NCI-H187 treated with DMSO at 0.1 percent for 48 hours (cell line): ENCODE data around the gene PCNX4.
A peak's percentile ranks its signal among the peaks of the same experiment; 100 is the strongest.

Experiments
- DNase-seq: peaks from one replicate; lab custom pipeline; 2025; lab: John Stamatoyannopoulos, UW

PCNX4 gene

GRCh38 chr14:60206249-60206670, 114.5 kb downstream of the PCNX4 start:
- DNase-seq = no peak

- DNase-seq = no peak
These were observed 115.3 kb downstream of the PCNX4 start for GRCh38 chr14:60206837-60207533.

GRCh38 chr14:60210703-60211102, 119.0 kb downstream of the PCNX4 start:
- DNase-seq = no peak

GRCh38 chr14:60211153-60211552, 119.4 kb downstream of the PCNX4 start:
- DNase-seq = no peak

- DNase-seq = no peak
These were observed 121.0 kb downstream of the PCNX4 start for GRCh38 chr14:60212503-60213371.

- no peak for DNase-seq
These were observed 122.3 kb downstream of the PCNX4 start for GRCh38 chr14:60214003-60214402.

- no peak for DNase-seq
These were observed 122.8 kb downstream of the PCNX4 start for GRCh38 chr14:60214415-60215126.

- DNase-seq = no peak
These were observed 123.4 kb downstream of the PCNX4 start for GRCh38 chr14:60215127-60215444.

GRCh38 chr14:60215520-60216420, 124.0 kb downstream of the PCNX4 start:
- DNase-seq = no peak

GRCh38 chr14:60217713-60218112, 126.0 kb downstream of the PCNX4 start:
- peak; percentile 24 for DNase-seq
